ENCODE data around the gene MRPL41. TPM values are rescaled to one million over a fixed set of nuclear protein-coding genes. Genes with fewer than 3 reads are reported as not detected.

The MRPL41 gene
- total RNA-seq, 4 donors from 2014 or later = 8.6 to 47.9 (median 30.5) TPM

GRCh38 chr9:137569609-137570203, 18.0 kb downstream of the MRPL41 start:
- no peak for DNase-seq

GRCh38 chr9:137570566-137570965, 18.9 kb downstream of the MRPL41 start:
- no peaks in the 10 kb centered on the region for H3K9me3 ChIP-seq
- TF ChIP-seq CTCF (IDR thresholded peaks at IDR 0.05) = no peak
- TF ChIP-seq POLR2A (IDR thresholded peaks at IDR 0.05) = no peak
- no peaks in the 10 kb centered on the region for H3K27me3 ChIP-seq
- intact Hi-C loops (cut with DNase I; ENCODE audit: low total_unique reads) = no loop called here
- no peak for DNase-seq
- no peaks in the 10 kb centered on the region for H3K36me3 ChIP-seq
- H3K4me3 ChIP-seq = no peak overlapping the region
- no peak overlapping the region for H3K27ac ChIP-seq
- no peaks in the 10 kb centered on the region for H3K4me1 ChIP-seq

More at GRCh38 chr9:137569609-137570203, 18.0 kb downstream of the MRPL41 start:
- TF ChIP-seq POLR2A (IDR thresholded peaks at IDR 0.05) (no peak), CTCF (IDR thresholded peaks at IDR 0.05) (no peak)
- no peaks in the 10 kb centered on the region for H3K27me3 ChIP-seq
- no peak overlapping the region for H3K27ac ChIP-seq
- no peaks in the 10 kb centered on the region for H3K4me1 ChIP-seq
- H3K4me3 ChIP-seq = no peak overlapping the region
- no peaks in the 10 kb centered on the region for H3K9me3 ChIP-seq
- intact Hi-C loops (cut with DNase I; ENCODE audit: low total_unique reads) = no loop called here
- no peaks in the 10 kb centered on the region for H3K36me3 ChIP-seq

- peaks cover 3 to 5% of the 10 kb centered on the region in 2 donors for H3K4me1 ChIP-seq
- TF ChIP-seq CTCF (IDR thresholded peaks at IDR 0.05) (no peak), POLR2A (IDR thresholded peaks at IDR 0.05) (no peak)
- H3K9me3 ChIP-seq = no peaks in the 10 kb centered on the region
- H3K27ac ChIP-seq = no peak overlapping the region
- H3K27me3 ChIP-seq = no peaks in the 10 kb centered on the region
- no peak overlapping the region for H3K4me3 ChIP-seq
- no peak for DNase-seq
- no peaks in the 10 kb centered on the region for H3K36me3 ChIP-seq
- intact Hi-C loops (cut with DNase I; ENCODE audit: low total_unique reads) = no loop called here
Observed at GRCh38 chr9:137574192-137574591, 22.5 kb downstream of the MRPL41 start.

GRCh38 chr9:137575364-137575715, 23.7 kb downstream of the MRPL41 start:
- TF ChIP-seq POLR2A (IDR thresholded peaks at IDR 0.05) = no peak
- TF ChIP-seq CTCF (IDR thresholded peaks at IDR 0.05) = no peak
- Histone ChIP-seq H3K27ac (no peak overlapping the region), H3K36me3 (no peaks in the 10 kb centered on the region), H3K4me1 (peaks cover 5% of the 10 kb centered on the region in 2 donors), H3K9me3 (no peaks in the 10 kb centered on the region), H3K27me3 (no peaks in the 10 kb centered on the region), H3K4me3 (no peak overlapping the region)
- no peak for DNase-seq
- intact Hi-C loops (cut with DNase I; ENCODE audit: low total_unique reads) = no loop called here

- Histone ChIP-seq H3K36me3 (no peaks in the 10 kb centered on the region), H3K9me3 (no peaks in the 10 kb centered on the region), H3K4me1 (peaks cover 5% of the 10 kb centered on the region in 2 donors), H3K27me3 (no peaks in the 10 kb centered on the region), H3K27ac (no peak overlapping the region), H3K4me3 (no peak overlapping the region)
- no peak for DNase-seq
- intact Hi-C loops (cut with DNase I; ENCODE audit: low total_unique reads) = no loop called here
- no peak for TF ChIP-seq POLR2A (IDR thresholded peaks at IDR 0.05)
Observed at GRCh38 chr9:137575716-137576411, 24.2 kb downstream of the MRPL41 start.

Data from uterus (tissue), 4 donors.